Testis (tissue), 3 donors: Measurements from ENCODE around the gene NME9. TPM values are rescaled to one million over a fixed set of nuclear protein-coding genes. Genes with fewer than 3 reads are reported as not detected.

Experiments used
- DNase-seq: peaks from one replicate; pipeline ENCODE4 v3.0.0-alpha.2; 2019
- H3K27ac ChIP-seq, 2 donors: fragments of 200-600 bp; sonication (generic); one replicate each; pipeline ENCODE4 v1.5.1; 2019
- H3K27me3 ChIP-seq: fragments of 200-600 bp; sonication (generic); one replicate; pipeline ENCODE4 v1.5.1; 2019
- H3K36me3 ChIP-seq: fragments of 200-600 bp; sonication (generic); one replicate; pipeline ENCODE4 v1.5.1; 2017; ENCODE audit warnings: low read depth; ENCODE audit errors: missing control alignments
- H3K4me1 ChIP-seq: fragments of 200-600 bp; sonication (generic); one replicate; pipeline ENCODE4 v1.5.1; 2019
- H3K4me3 ChIP-seq, 2 donors: fragments of 200-600 bp; sonication (generic); one replicate each; pipeline ENCODE4 v1.5.1; 2017 to 2019
- H3K9me3 ChIP-seq: fragments of 200-600 bp; sonication (generic); one replicate; pipeline ENCODE4 v1.5.1; 2017
- CTCF ChIP-seq, 3 experiments: fragments of 450-650 bp in 2 of 3; fragments of 200-600 bp in 1 of 3; sonication (generic) in 1 of 3; IDR thresholded peaks; one replicate each; pipeline ENCODE4 v1.5.1; 2016 to 2019; ENCODE audit warnings: antibody characterized with exemption in 3 of 3, mild to moderate bottlenecking in 2 of 3, moderate library complexity in 1 of 3
- POLR2A ChIP-seq: fragments of 450-650 bp; IDR thresholded peaks from one replicate; pipeline ENCODE4 v1.6.1; 2017; ENCODE audit warnings: antibody characterized with exemption, mild to moderate bottlenecking, moderate library complexity
- WGBS, 2 donors: methylation state at CpG; one replicate each; pipeline ENCODE4 v1.1.5; 2018; 5-methylcytosine and 5-hydroxymethylcytosine counted together
- intact Hi-C: fragments of 100-400 bp; cut with DNase I; formaldehyde crosslinking; loops from one replicate; pipeline ENCODE4 v1.15.1; 2023; ENCODE audit warnings: low total_unique reads
- polyA plus RNA-seq: library from polyadenylated mRNA; stranded (reverse); fragments of 350-450 nt; fragmentation: Illumina TruSeq; extraction: RNeasy Lipid Tissue Mini Kit (QIAGEN cat#74804); gene quantifications from one replicate; pipeline ENCODE4 v1.2.3, GENCODE V29; 2014; ENCODE audit warnings: low read depth, low replicate concordance; ENCODE audit not compliant: insufficient read depth
- total RNA-seq, 2 donors: library from RNA; depleted of rRNA; stranded (reverse); fragments of >200 nt; gene quantifications; one replicate each; pipeline ENCODE4 v1.2.3, GENCODE V29; 2016

The NME9 gene
- total and polyA plus RNA-seq, 3 donors from 2014 or later = 3.2 to 11.5 (median 8.0) TPM

- WGBS, 2 donors = 60 to 74% methylated on average over 1 of the region's 1 CpG
- no peak for TF ChIP-seq POLR2A
- TF ChIP-seq CTCF (IDR thresholded peaks at IDR 0.05) = no peak
- DNase-seq = no peak
- Histone ChIP-seq H3K4me1 (no peaks in the 10 kb centered on the region), H3K27ac (no peak overlapping the region), H3K27me3 (no peaks in the 10 kb centered on the region), H3K4me3 (no peak overlapping the region), H3K9me3 (no peaks in the 10 kb centered on the region), H3K36me3 (no peaks in the 10 kb centered on the region)
- intact Hi-C loops = no loop called here
Observed at GRCh38 chr3:138297876-138298275, 31.8 kb downstream of the NME9 start.

DNA sequence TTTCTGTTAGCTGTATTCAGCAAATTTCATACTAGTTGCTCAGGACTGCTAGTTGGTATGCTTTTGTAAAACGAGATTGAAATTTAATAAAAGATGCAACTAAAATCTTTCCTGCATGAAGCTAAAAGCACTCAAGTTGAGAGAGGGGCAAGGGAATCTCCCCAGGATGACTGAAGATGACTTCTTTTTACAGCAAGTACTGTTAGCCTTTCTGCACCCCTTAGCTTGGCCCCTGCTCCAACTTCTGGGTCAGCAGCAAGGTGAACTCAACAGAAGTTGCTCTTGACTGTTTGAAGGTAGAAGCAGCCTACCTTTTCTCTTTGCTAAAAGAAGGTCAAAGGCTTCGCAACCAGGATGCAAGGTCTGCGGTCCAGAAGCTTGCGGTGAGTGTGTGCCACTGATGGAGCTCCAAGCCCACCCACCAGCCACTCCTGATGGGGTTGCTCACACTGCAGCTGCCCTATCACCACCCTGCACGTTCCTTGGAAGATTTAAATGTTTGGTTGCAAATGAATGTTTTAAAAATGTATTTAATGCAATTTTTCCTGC is 32.5 kb downstream of the NME9 start:
- Histone ChIP-seq H3K9me3 (no peaks in the 10 kb centered on the region), H3K27me3 (no peaks in the 10 kb centered on the region), H3K4me1 (no peaks in the 10 kb centered on the region), H3K4me3 (no peak overlapping the region), H3K27ac (no peak overlapping the region), H3K36me3 (no peaks in the 10 kb centered on the region)
- TF ChIP-seq POLR2A = no peak
- no peak for TF ChIP-seq CTCF (IDR thresholded peaks at IDR 0.05)
- intact Hi-C loops = no loop called here
- no peak for DNase-seq
- 76 to 85% methylated on average over 2 to 5 of the region's 5 CpGs for whole genome bisulfite sequencing, 2 donors

DNA sequence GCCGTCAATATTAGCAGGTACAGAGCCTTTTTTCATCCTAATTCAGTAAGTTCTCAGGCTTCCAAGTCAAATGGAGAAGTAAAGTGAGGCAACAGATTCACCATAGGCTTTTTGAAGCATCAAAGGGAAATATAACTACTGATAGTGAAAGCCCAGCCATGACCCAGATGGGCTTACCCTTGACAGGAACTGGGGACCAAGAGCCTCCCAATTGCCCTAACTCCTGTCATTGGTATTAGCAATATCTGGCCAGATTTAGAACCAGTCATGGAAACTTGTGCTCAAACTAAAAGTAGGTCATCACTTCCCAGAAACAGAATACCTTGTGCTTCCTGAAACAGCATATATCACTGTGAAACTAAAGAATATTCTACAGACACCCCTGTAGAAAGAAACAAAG is 33.0 kb downstream of the NME9 start:
- no peak overlapping the region for H3K27ac ChIP-seq
- H3K9me3 ChIP-seq = no peaks in the 10 kb centered on the region
- no peak for DNase-seq
- H3K4me1 ChIP-seq = no peaks in the 10 kb centered on the region
- TF ChIP-seq POLR2A (no peak), CTCF (IDR thresholded peaks at IDR 0.05) (no peak)
- H3K36me3 ChIP-seq = no peaks in the 10 kb centered on the region
- 92 to 96% methylated on average over 1 of the region's 1 CpG for WGBS, 2 donors
- intact Hi-C loops = no loop called here
- no peak overlapping the region for H3K4me3 ChIP-seq
- no peaks in the 10 kb centered on the region for H3K27me3 ChIP-seq

DNA sequence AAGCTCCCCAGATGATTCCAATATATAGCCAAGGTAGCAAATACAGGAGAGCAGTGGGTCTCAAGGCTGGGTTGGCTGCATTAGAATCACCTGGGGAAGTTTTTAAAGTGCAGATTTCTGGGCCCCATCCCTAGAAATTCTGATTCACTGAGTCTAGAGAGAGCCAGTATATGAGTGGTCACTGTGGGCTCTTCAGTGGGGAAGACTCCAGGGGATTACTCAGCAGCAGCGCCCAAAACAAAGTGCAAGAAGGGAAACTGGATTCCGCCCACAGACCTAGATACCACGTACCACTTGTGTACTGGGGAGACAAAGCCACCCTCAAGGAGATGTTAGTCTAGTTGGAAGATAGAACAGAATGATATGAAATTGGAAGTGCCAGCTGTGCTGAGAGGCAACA is 40.0 kb downstream of the NME9 start:
- H3K4me1 ChIP-seq = no peaks in the 10 kb centered on the region
- 91 to 98% methylated on average over 3 of the region's 3 CpGs for WGBS, 2 donors
- DNase-seq = no peak
- no peak overlapping the region for H3K27ac ChIP-seq
- no peak overlapping the region for H3K4me3 ChIP-seq
- intact Hi-C loops = no loop called here
- no peaks in the 10 kb centered on the region for H3K9me3 ChIP-seq
- no peaks in the 10 kb centered on the region for H3K27me3 ChIP-seq
- H3K36me3 ChIP-seq = no peaks in the 10 kb centered on the region
- TF ChIP-seq CTCF (IDR thresholded peaks at IDR 0.05) = no peak
- no peak for TF ChIP-seq POLR2A

DNA sequence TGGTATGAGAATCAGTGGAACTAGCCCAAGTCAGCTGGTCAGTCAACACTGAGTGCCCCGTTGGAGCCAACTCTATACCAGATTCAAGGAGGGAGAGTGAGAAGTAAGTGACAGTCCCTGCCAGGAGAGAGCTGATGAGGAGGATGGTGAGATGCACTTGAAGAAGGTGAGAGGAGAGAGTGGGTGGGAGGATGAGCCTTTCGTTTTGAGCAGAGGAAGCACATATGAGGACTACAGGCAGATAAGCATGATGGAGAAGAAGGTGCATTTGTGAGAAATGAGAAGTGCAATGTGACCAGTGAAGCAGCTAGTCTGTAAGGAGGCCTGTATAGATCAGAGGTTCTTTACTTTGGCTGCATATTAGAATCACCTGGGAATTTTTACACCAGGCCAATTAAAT is 40.4 kb downstream of the NME9 start:
- Histone ChIP-seq H3K36me3 (no peaks in the 10 kb centered on the region), H3K27me3 (no peaks in the 10 kb centered on the region), H3K9me3 (no peaks in the 10 kb centered on the region), H3K4me3 (no peak overlapping the region), H3K4me1 (no peaks in the 10 kb centered on the region), H3K27ac (no peak overlapping the region)
- DNase-seq = no peak
- intact Hi-C loops = no loop called here
- WGBS, 2 donors = 86 to 94% methylated on average over 2 of the region's 2 CpGs
- TF ChIP-seq POLR2A (no peak), CTCF (IDR thresholded peaks at IDR 0.05) (no peak)
